Smooth muscle cell (in vitro differentiated cells): Measurements from ENCODE around the gene ASPDH. TPM values are rescaled to one million over a fixed set of nuclear protein-coding genes. Genes with fewer than 3 reads are reported as not detected.
"Not testable (repeated sequence)": the region's sequence is repeated elsewhere in the genome, so short reads cannot be mapped to it uniquely, and the experiment has no call there.

ENCODE experiments used
- DNase-seq: peaks from one replicate; lab custom pipeline; 2025; ENCODE audit not compliant: unreplicated experiment; lab: John Stamatoyannopoulos, UW
- H2AFZ ChIP-seq: fragments of 200-600 bp; sonication (generic); 2 replicates; pipeline ENCODE4 v1.6.0; 2016; ENCODE audit warnings: antibody characterized with exemption, low read depth, mild to moderate bottlenecking
- H3F3A ChIP-seq: fragments of 200-600 bp; sonication (generic); 2 replicates; pipeline ENCODE4 v1.6.0; 2017; ENCODE audit warnings: antibody characterized with exemption, low read depth
- H3K27ac ChIP-seq: fragments of 200-600 bp; sonication (generic); 2 replicates; pipeline ENCODE4 v1.5.1; 2016; ENCODE audit warnings: low read depth, mild to moderate bottlenecking
- H3K27me3 ChIP-seq: fragments of 200-600 bp; sonication (generic); 2 replicates; pipeline ENCODE4 v1.6.1; 2016; ENCODE audit warnings: low read depth, mild to moderate bottlenecking
- H3K36me3 ChIP-seq: fragments of 200-600 bp; sonication (generic); 2 replicates; pipeline ENCODE4 v1.5.1; 2016; ENCODE audit warnings: low read depth
- H3K4me1 ChIP-seq: fragments of 200-600 bp; sonication (generic); 2 replicates; pipeline ENCODE4 v1.5.1; 2016; ENCODE audit warnings: low read depth
- H3K4me2 ChIP-seq: fragments of 200-600 bp; sonication (generic); 2 replicates; pipeline ENCODE4 v1.6.0; 2016; ENCODE audit warnings: mild to moderate bottlenecking
- H3K4me3 ChIP-seq: fragments of 200-600 bp; sonication (generic); 2 replicates; pipeline ENCODE4 v1.5.1; 2016; ENCODE audit warnings: mild to moderate bottlenecking
- H3K79me2 ChIP-seq: fragments of 200-600 bp; sonication (generic); 2 replicates; pipeline ENCODE4 v1.6.0; 2016; ENCODE audit warnings: low read depth, mild to moderate bottlenecking
- H3K9ac ChIP-seq: fragments of 200-600 bp; sonication (generic); 2 replicates; pipeline ENCODE4 v1.6.0; 2016; ENCODE audit warnings: low read depth
- H3K9me3 ChIP-seq: fragments of 200-600 bp; sonication (generic); replicated peaks from 2 replicates; pipeline ENCODE4 v1.5.1; 2016; ENCODE audit warnings: low read depth
- H4K20me1 ChIP-seq: fragments of 200-600 bp; sonication (generic); 2 replicates; pipeline ENCODE4 v1.6.0; 2016; ENCODE audit warnings: low read depth
- CTCF ChIP-seq: fragments of 200-600 bp; sonication (generic); IDR thresholded peaks from 2 replicates; pipeline ENCODE4 v1.5.1; 2017; ENCODE audit warnings: borderline replicate concordance, mild to moderate bottlenecking, antibody characterized with exemption; ENCODE audit not compliant: insufficient read depth, poor library complexity, severe bottlenecking
- WGBS: methylation state at CpG from one replicate; pipeline ENCODE4 v1.1.7; 2016; ENCODE audit warnings: low lambda C conversion rate; 5-methylcytosine and 5-hydroxymethylcytosine counted together
- polyA plus RNA-seq: library from polyadenylated mRNA; unstranded; fragments of >200 nt; fragmentation: Nextera tagmentation; extraction: Ambion mirVana; gene quantifications from 2 replicates; pipeline ENCODE4 v1.2.1, GENCODE V29; 2016
- total RNA-seq: library from RNA; depleted of rRNA; stranded (reverse); fragments of >200 nt; gene quantifications from 2 replicates; pipeline ENCODE4 v1.2.3, GENCODE V29; 2014

The ASPDH gene
- total and polyA plus RNA-seq, 2 experiments from 2014 or later = not detected

GRCh38 chr19:50476224-50476906 is 37.3 kb downstream of the ASPDH start, which contains the start of the genes EMC10 and GARIN5A:
EMC10 (plus strand) TSS chr19:50476507; CDS start chr19:50476545, 38 bp downstream.
GARIN5A (minus strand) TSS chr19:50476848; CDS start chr19:50476388, 460 bp downstream.
- H3K27me3 ChIP-seq = no peaks in the 10 kb centered on the region
- H3K9ac ChIP-seq = peak within 1 kb of the TSS; percentile 85
- TF ChIP-seq CTCF = no peak
- no peaks in the 10 kb centered on the region for H3K9me3 ChIP-seq
- peak within 1 kb of the TSS; percentile 68 for H3K27ac ChIP-seq
- H4K20me1 ChIP-seq = peaks cover 24% of the 10 kb centered on the region
- peaks cover 16% of the 10 kb centered on the region for H3K79me2 ChIP-seq
- H3F3A ChIP-seq = peaks cover 6% of the 10 kb centered on the region
- WGBS = 3% methylated on average over 58 of the region's 58 CpGs
- H3K4me2 ChIP-seq = peak within 1 kb of the TSS; percentile 98
- peaks cover 7% of the 10 kb centered on the region for H3K4me1 ChIP-seq
- peak within 1 kb of the TSS; percentile 100 for H2AFZ ChIP-seq
- DNase-seq = peak; percentile 72
- no peaks in the 10 kb centered on the region for H3K36me3 ChIP-seq
- peak within 1 kb of the TSS; percentile 97 for H3K4me3 ChIP-seq

- no peaks in the 10 kb centered on the region for H3K9me3 ChIP-seq
- peaks cover 7% of the 10 kb centered on the region for H3K4me1 ChIP-seq
- no peaks in the 10 kb centered on the region for H3K27me3 ChIP-seq
- H3K4me3 ChIP-seq = peak overlapping the region; percentile 97
- H3F3A ChIP-seq = peaks cover 6% of the 10 kb centered on the region
- no peak for DNase-seq
- no peak overlapping the region for H3K9ac ChIP-seq
- TF ChIP-seq CTCF = no peak
- WGBS = 70% methylated on average over 18 of the region's 29 CpGs
- H3K4me2 ChIP-seq = no peak overlapping the region
- peaks cover 24% of the 10 kb centered on the region for H4K20me1 ChIP-seq
- no peak overlapping the region for H2AFZ ChIP-seq
- no peaks in the 10 kb centered on the region for H3K36me3 ChIP-seq
- no peak overlapping the region for H3K27ac ChIP-seq
- peaks cover 16% of the 10 kb centered on the region for H3K79me2 ChIP-seq
Observed at GRCh38 chr19:50475736-50476223, 37.9 kb downstream of the ASPDH start.

- Histone ChIP-seq H3K4me3 (no peak overlapping the region), H3K27me3 (no peaks in the 10 kb centered on the region), H2AFZ (no peak overlapping the region), H3K4me2 (no peak overlapping the region), H3F3A (peaks cover 6% of the 10 kb centered on the region), H3K9me3 (no peaks in the 10 kb centered on the region), H3K36me3 (no peaks in the 10 kb centered on the region), H3K9ac (no peak overlapping the region), H4K20me1 (peaks cover 24% of the 10 kb centered on the region), H3K4me1 (peaks cover 7% of the 10 kb centered on the region), H3K27ac (no peak overlapping the region), H3K79me2 (peaks cover 16% of the 10 kb centered on the region)
- 88% methylated on average over 12 of the region's 12 CpGs for WGBS
- DNase-seq = no peak
- no peak for TF ChIP-seq CTCF
Observed at GRCh38 chr19:50475101-50475568, 38.6 kb downstream of the ASPDH start.

GRCh38 chr19:50473336-50473735 is 40.4 kb downstream of the ASPDH start:
- not testable (repeated sequence) for DNase-seq, H3K4me3 ChIP-seq, H3K36me3 ChIP-seq, H3K9me3 ChIP-seq, H3K27ac ChIP-seq, H3K27me3 ChIP-seq, H3K4me1 ChIP-seq, H3K9ac ChIP-seq, H3K4me2 ChIP-seq, H2AFZ ChIP-seq, H3F3A ChIP-seq
- 69% methylated on average over 3 of the region's 3 CpGs for WGBS
- peaks cover 13% of the 10 kb centered on the region for H3K79me2 ChIP-seq
- H4K20me1 ChIP-seq = peaks cover 14% of the 10 kb centered on the region
